ENCODE data around the gene UBXN1.

DNA sequence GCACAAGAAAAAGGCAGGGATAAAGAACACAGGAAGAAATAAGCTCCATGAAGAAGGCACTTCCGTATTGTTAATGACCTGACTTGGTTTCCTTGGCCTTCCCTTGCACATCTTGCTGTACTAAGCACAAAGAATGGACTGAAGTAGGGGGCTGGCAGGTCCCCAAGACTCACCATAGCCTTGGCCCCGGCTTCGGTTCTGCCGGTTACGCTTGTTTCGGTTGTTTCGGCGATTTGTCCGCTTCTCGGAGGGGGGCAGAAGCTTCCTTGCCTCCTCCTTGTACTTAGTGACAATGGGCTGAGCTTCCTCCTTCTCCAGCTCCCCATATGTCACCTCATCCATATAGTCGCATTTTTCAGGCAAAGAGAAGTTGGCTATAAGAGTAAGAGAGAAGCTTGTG lies 37.9 kb upstream of the UBXN1 start:
- no peak for TF ChIP-seq EZH2 (IDR thresholded peaks at IDR 0.05; ENCODE audit: low read length)
- TF ChIP-seq, protein P1, sequence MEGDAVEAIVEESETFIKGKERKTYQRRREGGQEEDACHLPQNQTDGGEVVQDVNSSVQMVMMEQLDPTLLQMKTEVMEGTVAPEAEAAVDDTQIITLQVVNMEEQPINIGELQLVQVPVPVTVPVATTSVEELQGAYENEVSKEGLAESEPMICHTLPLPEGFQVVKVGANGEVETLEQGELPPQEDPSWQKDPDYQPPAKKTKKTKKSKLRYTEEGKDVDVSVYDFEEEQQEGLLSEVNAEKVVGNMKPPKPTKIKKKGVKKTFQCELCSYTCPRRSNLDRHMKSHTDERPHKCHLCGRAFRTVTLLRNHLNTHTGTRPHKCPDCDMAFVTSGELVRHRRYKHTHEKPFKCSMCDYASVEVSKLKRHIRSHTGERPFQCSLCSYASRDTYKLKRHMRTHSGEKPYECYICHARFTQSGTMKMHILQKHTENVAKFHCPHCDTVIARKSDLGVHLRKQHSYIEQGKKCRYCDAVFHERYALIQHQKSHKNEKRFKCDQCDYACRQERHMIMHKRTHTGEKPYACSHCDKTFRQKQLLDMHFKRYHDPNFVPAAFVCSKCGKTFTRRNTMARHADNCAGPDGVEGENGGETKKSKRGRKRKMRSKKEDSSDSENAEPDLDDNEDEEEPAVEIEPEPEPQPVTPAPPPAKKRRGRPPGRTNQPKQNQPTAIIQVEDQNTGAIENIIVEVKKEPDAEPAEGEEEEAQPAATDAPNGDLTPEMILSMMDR (optimal IDR thresholded peaks at IDR 0.05 in 1 of 3, IDR thresholded peaks at IDR 0.05 in 1 of 3, conservative IDR thresholded peaks at IDR 0.05 in 1 of 3; ENCODE audit: extremely low read depth in 1 of 3, insufficient read depth in 2 of 3, low read length in 3 of 3): no peak

Data from keratinocyte (primary cell).